HG03097 (cell line): ENCODE results near the gene ZFP92.

Source experiments
- ATAC-seq: cut with Tn5 transposase; IDR thresholded peaks from one replicate; pipeline ENCODE4 v1.9.1; 2021; ENCODE audit not compliant: unreplicated experiment, low FRiP score

ZFP92 gene

DNA sequence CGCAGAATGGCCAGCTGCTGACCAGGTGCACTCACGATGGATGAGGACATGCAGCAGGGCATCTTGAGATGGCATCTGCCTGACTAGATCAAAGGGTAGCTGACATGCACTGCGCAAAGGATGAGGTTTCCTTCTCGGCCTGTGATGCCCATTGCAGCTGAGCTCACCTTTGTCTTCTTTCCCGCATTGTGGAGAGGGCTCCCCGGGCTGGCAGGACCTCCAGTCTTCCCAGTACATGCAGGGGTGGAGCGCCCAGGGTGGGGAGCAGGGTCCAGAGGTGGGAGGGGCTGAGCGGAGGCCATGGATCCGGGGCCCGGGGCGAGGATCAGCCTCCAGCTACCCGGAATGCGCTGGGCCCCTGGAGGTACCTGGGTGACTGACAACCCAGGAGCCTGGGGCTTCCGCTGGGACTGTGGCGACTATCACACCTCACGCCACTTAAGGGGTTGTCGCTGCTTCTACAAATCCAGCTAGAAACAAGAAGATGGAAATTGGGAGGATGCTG is 22.6 kb downstream of the ZFP92 start:
- no peak for ATAC-seq

DNA sequence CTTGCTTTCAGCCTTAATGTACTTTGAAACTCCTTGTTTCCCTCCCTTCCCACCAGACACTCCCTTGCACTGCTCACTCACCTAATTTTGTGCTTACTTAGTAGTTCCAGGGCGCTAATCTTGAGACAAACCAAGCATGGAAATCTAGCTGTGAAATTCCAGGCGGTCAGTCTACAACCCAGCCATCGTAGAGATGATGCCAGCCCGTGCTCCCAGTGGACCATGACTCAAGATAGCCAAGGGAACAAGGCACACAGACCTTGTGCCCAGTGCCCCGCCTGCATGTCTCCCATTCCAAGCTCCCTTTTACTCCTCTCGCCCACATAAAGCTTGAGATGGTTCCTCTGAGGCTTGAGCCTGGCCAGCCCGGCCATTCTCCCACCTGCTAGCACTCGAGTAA is 23.5 kb downstream of the ZFP92 start:
- ATAC-seq = no peak

DNA sequence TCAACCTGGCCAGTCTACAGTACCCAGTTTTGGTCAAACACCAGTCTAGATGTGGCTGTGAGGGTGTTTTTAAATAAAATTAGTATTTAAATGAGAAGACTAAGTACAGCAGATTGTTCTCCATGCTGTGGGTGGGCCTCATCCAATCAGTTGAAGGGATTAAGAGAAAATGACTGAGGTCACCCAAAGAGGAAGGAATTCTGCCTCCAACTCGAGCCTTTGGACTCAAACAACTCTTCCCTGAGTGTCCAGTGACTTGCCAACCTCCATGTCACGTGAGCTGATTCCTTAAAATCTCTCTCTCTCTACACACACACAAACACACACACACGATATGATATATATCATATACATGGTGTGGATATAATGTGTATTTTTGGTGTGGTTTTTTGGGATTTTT is 24.6 kb downstream of the ZFP92 start:
- no peak for ATAC-seq

DNA sequence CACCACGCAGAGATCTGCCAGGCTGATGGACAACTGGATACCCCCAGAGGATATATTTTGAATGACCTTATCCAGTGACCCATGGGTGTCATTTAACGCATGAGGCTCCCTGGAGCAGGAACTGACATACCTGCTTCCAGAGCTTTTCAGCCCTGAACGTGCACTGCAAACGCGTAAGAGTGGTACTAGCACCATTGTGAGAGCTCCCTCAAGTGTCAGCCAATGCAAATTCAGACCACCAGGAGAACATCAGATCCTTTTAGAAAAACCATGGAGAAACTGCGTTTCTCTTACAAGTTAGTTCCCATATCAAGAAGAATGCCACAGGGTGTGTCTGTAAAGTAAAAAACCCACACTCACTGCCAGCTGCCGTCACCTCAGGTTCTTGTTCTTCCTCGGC is 27.3 kb downstream of the ZFP92 start:
- ATAC-seq = no peak

DNA sequence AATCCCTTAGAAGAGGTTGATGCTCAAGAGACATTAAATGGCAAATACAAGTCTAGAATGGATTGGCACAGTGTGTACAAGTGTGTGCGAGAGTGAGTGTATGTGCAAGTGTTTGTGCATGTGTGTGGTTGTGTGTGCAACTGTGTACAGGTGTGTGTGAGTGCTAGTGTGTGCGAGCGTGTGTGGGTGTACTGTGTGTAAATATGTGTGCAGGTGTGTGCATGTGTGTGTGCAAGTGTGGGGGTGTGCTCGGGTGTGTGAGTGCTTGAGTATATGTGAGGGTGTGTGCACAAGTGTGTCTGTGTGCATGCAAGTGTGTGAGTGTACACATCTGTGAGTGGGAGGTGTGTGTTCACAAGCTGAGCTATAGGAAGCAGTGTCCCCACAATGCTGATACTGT is 28.7 kb downstream of the ZFP92 start:
- no peak for ATAC-seq

DNA sequence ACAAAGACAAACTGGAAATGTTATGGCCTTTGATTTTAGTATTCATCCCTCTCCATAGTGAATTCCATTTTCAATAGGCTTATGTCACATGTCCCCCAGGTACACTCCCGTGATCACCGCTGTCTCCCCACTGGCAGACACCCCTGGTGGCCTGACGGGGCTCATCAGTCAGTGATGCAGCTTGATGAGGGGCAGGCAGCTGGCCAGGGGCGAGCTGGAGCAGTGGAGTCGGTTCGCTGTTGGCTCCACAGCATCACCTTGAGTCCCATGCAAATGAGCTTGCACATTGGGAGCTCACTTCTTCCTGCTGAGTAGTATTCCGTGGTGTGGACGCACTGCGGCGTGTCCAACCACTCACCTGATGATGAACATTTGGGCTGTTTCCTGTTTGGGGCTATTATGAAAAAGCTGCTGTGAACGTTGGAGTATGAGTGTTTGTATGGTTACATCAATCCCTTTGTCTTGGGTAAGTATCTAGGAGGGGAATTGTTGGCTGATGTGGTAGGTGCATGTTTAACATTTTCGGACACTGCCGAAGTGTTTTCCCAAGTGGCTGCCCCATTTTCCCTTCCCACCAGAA is 29.4 kb downstream of the ZFP92 start:
- ATAC-seq = no peak

DNA sequence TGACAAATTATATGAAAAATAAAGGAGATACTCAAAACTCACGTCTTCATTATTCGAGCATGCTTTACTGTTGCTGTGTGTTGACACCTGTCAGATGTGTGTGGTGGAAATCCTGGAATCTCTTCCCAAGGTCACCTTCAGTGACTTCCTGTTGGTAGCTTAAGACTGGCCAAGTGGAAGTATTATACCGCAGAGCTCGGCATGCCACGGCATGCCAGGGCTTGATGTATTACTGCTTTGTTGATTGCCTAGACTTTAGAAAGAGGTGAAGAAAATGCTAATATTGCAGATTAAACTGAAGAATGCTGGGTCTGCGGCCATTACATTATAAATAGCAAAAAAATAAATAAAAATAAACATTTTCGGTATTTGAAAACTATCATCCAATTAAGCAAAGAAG is 30.0 kb downstream of the ZFP92 start:
- ATAC-seq = no peak

DNA sequence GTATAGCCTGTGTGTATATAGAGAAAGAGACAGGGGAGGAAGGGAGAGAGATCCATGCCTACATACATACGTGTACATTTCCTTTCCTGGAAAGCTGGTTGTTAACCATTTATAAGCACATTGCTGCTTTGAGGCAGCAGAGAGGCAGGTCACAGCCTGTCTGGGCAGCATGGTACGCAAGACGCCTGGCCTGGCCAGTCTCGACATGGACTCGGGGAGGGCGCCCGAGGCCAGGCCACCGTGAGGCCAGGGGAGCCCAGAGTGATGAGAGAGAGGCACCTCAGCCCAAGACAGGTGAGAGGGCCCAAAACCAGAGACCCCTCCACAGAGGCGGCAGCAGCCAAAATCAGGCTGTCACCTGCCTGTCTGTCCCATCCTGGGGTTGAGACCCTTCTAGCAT is 30.7 kb downstream of the ZFP92 start:
- no peak for ATAC-seq

DNA sequence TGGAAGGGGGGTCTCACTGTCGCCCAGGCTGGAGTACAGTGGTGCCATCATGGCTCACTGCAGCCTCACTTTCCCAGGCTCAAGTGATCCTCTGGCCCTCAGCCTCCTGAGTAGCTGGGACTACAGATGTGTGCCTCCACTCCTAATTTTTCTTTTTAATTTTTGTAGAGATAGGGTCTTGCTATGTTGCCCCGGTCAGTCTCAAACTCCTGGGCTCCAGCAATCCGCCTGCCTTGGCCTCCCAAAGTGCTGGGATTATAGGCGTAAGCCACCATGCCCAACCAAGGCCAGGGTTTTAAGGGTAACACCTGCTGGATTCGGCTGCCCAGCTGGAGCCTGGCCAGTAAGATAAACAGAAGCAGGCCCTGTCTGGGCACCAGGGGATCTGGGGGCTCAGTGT is 31.2 kb downstream of the ZFP92 start:
- no peak for ATAC-seq

DNA sequence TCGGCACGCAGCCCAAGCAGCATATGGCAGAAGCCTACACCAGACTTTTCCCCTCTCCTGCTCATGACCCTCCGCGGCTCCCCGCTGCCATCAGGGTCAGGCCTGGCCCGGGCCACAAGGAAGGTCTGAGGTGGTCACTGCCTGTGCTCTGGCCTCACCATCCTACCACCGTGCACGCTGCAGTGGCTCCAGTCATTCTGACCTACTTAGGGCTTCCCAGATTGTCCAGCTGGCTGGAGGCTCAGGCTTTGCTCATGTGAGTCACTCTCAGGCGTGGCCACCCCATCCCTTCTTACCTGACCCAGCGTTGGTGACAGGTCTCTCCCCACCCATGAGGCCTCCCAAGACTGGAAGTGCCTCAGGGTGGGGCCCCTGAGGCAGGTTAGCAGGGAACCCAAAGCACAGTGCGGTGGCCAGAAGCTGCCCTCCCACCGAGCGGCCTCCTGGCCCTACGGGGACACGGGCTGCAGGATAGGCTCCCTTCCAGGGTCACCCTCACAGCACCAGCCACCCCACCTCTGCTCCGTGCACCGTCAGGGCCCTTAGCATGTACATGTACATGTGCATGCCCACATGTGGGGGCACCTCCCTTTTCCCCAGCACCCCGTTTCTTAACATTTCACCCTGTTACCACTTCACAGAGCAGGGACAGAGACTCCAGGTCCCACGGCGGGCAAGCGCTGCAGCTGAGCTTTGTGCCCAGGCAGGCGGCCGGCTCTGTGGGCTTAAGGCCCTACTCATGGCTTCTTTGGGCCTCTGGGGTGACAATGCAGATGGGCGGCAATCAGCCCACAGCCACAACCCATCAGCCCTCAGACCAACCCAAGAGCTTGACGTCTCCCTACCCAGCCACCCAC is 32.4 kb downstream of the ZFP92 start:
- no peak for ATAC-seq

DNA sequence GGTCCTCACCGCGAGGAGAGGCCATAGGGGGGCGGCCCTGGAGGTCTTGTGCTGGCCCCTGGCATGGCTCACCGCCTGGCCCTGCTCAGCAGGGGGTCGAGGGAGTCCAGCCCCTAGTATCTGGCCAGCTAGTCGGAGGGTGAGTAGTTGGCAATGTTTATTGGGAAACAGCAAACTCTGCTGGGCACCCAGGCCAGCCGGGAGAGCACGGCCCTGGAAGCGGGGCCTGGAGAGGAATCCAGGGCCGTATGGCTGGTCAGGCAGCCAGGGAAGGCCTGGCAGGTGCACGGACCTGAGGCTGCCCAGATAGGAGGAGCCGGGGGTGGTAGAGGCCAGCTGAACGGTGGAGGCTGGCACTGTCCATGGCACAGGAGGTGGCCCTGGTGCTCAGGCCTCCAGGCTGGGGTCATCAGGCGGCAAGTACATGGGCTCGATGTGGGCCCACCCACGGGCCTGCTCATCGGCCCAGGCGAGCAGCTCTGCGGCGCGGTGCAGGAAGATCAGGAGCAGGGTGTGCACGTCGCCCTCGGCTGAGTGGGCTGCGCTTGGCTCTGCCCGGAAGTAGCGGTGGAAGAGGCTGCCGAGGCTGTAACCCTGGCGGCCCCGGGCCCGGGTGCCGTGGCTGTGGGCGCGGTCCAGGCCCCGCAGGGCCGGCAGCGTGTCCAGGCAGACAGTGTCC is 33.2 kb downstream of the ZFP92 start:
- no peak for ATAC-seq

DNA sequence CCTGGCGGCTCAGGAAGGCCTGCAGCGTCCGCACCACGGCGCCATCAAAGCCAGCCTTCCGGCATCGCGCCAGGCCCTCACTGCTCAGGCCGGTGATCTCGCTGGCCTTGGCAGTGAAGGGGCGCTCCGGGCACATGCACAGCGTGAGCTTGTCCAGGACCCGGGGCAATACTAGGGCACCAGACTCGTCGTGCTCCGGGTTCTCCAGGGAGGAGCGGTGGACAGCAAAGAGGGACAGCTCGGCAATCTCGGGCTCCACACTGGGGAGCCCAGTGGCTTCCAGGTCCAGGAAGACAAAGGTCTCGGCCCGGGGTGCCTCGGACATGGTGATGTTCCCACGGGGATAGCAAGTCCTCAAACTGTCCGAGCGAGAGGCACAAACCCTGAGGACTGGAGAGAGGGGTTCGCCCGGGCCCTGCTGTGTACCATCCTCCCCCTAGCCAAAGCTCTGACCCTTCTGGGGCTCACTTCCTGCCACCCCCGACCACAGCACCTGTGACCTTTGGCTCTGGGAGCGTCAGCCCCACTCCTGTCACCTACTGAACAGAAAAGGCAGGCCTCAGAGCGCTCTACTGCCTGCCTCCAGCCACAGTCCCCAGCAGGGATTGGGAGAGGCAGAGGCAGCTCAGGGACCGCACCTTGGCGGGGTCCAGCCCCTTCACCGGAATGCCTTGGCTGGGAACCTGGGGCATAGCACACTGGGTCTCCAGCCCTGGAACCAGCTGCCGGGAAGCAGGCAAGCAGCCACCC is 34.0 kb downstream of the ZFP92 start:
- no peak for ATAC-seq

DNA sequence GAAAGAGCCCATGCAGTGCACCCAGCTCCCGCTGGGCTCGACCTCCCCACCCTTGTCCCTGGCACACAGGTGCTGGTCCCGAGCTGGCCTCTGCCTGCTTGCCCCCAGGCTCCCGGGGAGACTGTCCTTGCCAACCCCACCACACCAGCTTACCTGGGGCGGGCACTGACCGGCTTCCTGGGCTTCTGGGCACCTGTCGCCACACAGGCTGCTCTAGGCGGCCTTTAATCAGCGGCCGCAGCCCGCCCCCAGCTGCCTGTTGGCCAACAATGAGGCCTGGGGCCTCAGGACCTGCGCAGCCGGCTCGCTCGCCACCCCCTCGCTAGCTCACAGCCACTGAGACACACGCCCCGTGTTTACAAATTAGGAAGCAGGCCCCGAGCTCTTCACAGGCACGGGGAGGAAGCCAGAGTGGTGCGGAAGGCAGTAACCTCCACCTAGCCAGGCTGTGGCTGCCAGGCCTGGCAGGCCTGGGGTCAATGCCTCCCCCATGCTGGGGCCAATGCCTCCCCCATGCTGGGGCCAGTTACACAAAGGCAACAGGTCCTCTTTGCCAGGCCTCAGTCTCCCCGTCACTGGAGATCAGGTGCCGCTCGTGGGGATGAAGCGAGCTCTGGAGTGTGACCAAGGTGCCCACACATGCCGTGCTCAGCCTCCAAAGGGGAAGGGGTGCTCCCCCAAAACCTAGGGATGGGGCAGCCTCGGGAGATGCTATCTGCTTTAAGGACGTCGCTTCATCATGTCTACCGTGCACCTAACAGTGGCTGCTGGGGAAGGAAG is 34.8 kb downstream of the ZFP92 start, which contains the start of gene TREX2:
Gene TREX2, minus strand, starts transcription at position 201 of the 780 bp plus-strand sequence. CDS start 626 bp downstream, outside the sequence.
- ATAC-seq = no peak

DNA sequence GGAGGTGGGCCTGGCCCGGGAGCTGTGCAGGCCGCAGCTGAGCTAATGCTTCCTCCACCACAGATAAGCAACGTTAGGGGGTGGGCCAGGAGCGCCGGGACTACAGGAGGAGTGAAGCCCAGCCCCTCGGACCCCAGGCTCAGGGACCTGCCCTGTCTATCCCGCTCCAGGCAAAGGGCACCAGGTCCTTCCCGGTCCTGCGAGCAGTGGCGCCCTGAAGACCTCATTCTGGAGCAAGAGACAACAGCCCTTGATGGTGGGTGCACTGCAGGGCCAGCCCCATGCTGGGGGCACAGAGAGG is 35.3 kb downstream of the ZFP92 start:
- no peak for ATAC-seq

DNA sequence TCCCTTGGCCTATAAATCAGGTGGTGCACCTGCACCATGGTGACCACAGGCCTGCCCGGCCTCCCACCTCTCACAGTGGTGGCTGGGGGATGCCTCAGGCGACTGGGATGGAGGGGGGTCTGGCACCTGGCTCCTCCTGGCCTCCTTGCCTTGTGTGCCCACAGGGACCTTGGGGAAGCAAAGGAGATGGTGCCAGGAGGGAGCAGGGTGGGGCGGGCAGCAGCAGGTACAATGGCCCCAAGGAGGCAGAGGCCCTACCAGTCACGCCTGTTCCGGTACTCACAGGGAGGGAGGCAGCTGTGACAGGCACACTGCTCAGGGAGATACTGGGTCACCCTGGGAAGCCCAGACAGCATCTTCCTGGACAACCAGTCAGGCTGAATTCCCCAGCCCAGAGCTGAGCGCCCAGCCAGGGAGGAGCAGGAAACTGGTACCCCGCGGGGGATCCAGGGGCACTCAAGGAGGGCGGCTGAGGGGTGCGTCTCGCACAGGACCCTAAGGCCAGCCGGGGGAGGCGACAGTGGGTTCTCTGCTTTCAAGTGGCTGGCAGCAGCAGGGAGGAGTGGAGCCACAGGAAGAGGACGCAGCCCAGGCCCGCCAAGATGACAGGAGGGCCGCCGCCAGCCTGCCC is 35.8 kb downstream of the ZFP92 start:
- ATAC-seq = no peak

DNA sequence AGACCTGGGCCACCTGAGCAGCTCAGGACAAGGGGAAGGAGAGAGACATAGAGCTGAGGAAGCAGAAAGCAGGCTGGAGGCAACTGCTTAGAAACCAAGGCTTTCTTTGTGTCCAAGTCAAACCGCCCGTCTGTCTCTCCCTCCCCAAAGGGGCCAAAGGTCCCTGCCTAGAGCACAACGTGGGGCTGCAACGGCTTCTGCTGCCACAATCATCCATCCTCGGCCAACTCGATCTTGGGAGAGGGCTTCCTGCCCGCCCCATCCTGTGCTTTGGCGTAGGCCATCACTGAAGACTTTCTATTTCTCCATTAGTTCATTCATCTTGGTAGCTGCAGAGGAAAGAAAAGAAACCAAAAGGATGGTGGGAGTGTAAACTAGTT is 36.3 kb downstream of the ZFP92 start:
- no peak for ATAC-seq

DNA sequence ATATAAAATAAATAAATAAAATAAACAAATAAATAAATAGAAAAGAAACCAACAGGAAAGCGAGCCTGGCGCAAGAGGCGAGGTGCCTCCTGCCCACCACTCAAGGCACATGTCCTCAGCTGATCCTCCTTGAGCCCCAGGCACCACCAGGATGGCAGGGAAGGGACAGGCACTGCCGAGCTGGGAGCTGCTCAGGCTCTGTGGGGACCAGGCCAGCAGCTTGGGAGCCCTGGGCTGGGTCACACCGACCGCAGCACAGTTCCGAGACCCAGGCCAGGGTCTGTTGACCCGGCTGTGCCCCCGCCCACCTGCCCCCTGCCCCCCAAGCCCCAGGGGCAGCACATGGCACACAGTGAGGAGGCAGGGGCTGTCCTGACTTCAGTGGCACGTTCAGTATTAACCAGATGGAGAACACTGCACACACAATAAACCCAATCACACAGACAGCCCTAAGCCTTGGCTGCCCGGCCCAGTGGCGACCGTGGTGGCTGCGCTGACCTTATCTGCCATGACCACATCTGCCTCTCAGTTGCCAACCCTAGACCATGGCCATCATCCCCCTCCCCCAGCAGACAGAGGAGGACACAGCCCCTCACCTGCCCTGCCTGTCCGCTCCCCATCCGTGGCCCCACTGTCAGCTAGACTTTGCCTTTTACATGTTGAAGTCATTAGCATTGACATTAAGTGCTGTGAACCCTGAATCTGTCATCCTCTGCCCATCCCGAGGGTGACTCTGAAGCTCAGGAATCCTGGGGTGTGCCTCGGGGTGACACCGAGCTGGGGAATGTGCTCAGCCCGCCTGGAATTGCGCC is 37.5 kb downstream of the ZFP92 start:
- no peak for ATAC-seq

DNA sequence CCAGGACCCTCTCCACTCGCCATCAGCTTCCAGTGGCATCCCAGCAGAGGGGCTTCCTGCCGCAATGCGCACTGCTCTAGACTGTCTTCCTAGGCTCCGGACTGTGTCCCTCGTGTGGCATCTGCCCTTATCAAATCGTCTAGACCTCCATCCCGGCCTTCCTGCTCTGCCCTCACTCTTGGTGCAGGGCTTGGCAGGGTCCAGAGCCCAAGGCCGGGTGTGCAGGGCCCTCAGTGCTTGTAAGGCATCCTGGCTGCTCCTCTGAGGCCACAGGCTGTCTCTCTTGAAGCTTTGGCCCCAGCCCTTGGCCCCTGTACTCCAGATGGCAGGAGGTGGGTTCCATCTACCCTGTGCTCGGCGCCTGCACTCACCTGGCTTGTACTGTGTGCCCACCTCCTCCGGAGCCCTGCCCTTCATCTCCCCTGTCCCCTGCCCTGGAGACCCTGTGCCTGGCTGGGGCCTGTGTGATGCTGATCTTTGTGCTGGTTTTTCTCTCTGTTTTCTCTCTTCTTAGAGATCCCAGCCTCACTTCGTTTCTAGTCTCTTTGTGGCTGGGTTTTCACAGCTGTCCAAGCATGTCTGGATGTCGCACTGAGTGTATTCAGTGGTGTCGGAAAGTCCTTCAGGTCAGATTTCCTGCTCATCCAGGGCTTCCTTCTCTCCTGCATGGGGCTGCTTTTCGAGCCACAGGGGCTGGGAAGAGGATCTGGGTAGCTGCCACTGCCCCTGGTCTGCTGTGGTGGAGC is 38.3 kb downstream of the ZFP92 start:
- no peak for ATAC-seq
